Measurements from ENCODE around the gene IFNA4. TPM values are rescaled to one million over a fixed set of nuclear protein-coding genes. Genes with fewer than 3 reads are reported as not detected.

Gene IFNA4
- total and polyA plus RNA-seq, 4 donors, result not detected

DNA sequence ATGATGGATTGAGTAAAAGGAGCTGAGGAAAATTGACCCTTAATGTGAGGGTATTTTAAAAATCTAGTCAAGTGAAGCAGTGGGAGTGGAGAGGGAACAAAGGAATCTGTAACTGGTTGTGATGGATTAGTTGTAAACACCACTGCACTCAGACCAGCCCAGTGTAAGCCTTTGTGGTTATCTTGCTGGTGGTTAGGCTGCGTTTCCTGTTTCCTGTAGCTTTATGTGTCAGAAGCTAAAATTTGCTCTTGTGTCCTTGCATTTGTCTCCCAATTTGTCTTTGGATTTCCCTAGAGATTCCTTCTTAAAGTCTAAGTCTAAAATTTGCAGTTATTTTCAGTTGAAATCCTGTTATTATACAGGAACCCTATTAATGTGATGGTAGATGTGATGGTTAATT is 27.2 kb downstream of the IFNA4 start:
- 4 to 21% methylated on average over 1 of the region's 1 CpG for WGBS, 2 donors
- Histone ChIP-seq H3K4me1 (ENCODE audit: control insufficient read depth in 5 of 5, insufficient read depth in 5 of 5, low read length in 5 of 5) (no peaks in the 10 kb centered on the region), H3K4me3 (no peak overlapping the region), H3K9ac (ENCODE audit: insufficient read depth in 1 of 2, low read length in 2 of 2) (no peak overlapping the region), H3K27ac (ENCODE audit: low read depth in 1 of 2, low read length in 1 of 2) (no peak overlapping the region), H3K9me3 (ENCODE audit: control insufficient read depth in 4 of 4, insufficient read depth in 3 of 4, low read length in 3 of 4) (peaks cover 0 to 1% (median 0%) of the 10 kb centered on the region in 4 donors), H3K36me3 (ENCODE audit: control insufficient read depth in 4 of 4, insufficient read depth in 4 of 4, low read length in 4 of 4) (no peaks in the 10 kb centered on the region), H3K27me3 (ENCODE audit: control insufficient read depth in 3 of 3, insufficient read depth in 3 of 3, low read length in 2 of 3) (no peaks in the 10 kb centered on the region)
- ATAC-seq (ENCODE audit: insufficient read depth, low FRiP score), result no peak
- no peak for DNase-seq
- TF ChIP-seq, protein P1, sequence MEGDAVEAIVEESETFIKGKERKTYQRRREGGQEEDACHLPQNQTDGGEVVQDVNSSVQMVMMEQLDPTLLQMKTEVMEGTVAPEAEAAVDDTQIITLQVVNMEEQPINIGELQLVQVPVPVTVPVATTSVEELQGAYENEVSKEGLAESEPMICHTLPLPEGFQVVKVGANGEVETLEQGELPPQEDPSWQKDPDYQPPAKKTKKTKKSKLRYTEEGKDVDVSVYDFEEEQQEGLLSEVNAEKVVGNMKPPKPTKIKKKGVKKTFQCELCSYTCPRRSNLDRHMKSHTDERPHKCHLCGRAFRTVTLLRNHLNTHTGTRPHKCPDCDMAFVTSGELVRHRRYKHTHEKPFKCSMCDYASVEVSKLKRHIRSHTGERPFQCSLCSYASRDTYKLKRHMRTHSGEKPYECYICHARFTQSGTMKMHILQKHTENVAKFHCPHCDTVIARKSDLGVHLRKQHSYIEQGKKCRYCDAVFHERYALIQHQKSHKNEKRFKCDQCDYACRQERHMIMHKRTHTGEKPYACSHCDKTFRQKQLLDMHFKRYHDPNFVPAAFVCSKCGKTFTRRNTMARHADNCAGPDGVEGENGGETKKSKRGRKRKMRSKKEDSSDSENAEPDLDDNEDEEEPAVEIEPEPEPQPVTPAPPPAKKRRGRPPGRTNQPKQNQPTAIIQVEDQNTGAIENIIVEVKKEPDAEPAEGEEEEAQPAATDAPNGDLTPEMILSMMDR (IDR thresholded peaks at IDR 0.05; ENCODE audit: control extremely low read depth, extremely low read depth), result no peak

DNA sequence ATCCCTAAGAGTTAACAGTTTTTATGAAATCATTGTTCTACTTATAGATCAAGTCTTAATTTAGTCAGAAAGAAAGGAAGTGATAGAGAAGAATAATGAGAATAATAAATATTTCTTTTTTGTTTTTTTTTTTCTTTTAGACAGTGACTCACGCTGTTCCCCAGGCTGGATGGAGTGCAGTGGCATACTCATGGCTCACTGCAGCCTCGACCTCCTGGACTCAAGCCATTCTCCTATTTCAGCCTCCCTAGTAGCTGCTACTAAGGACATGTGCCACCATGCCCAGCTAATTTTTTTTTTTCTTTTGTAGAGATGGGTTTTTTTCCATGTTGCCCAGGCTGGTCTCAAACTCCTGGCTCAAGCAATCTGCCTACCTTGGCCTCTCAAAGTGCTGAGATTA is 31.9 kb downstream of the IFNA4 start:
- ATAC-seq (ENCODE audit: insufficient read depth, low FRiP score) (no peak), DNase-seq (no peak)
- H3K4me1 ChIP-seq (ENCODE audit: control insufficient read depth in 5 of 5, insufficient read depth in 5 of 5, low read length in 5 of 5), result peaks cover 0 to 2% (median 0%) of the 10 kb centered on the region in 5 donors
- no peak overlapping the region for H3K27ac ChIP-seq (ENCODE audit: low read depth in 1 of 2, low read length in 1 of 2)
- WGBS, 2 donors, result 77 to 81% methylated on average over 2 of the region's 2 CpGs
- H3K27me3 ChIP-seq (ENCODE audit: control insufficient read depth in 3 of 3, insufficient read depth in 3 of 3, low read length in 2 of 3), result no peaks in the 10 kb centered on the region
- H3K4me3 ChIP-seq, result no peak overlapping the region
- no peak overlapping the region for H3K9ac ChIP-seq (ENCODE audit: insufficient read depth in 1 of 2, low read length in 2 of 2)
- no peaks in the 10 kb centered on the region for H3K36me3 ChIP-seq (ENCODE audit: control insufficient read depth in 4 of 4, insufficient read depth in 4 of 4, low read length in 4 of 4)
- H3K9me3 ChIP-seq (ENCODE audit: control insufficient read depth in 4 of 4, insufficient read depth in 3 of 4, low read length in 3 of 4), result peaks cover 0 to 1% (median 0%) of the 10 kb centered on the region in 4 donors
- TF ChIP-seq, protein P1 (IDR thresholded peaks at IDR 0.05; ENCODE audit: control extremely low read depth, extremely low read depth), result no peak

DNA sequence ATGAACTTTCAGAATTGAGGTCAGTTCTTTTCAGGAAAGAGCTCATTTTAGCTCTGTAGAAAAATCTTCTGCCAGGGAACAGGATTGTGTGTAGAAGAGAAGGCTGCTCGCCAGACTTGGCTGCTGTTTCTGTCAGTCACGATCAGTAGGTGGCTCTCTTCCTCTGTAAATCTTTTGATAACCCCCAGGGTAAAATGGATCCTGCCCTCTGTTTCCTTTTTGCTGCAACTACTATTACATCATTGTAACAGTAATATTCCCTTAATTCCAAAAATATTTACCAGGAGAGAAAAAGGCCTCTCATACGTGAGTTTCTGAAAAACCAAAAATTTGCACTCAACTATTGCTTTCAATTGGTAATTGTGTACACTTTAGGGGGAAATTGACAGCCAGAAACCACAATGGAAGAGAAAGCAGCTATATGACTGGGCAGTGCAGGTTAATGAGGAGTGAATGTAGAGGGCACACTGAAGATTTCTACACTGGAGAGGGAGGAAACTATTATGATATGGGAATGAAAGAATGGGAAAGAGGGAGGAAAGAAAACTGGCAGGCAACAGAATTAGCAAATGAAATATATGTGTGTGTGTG is 33.3 kb downstream of the IFNA4 start:
- Histone ChIP-seq H3K4me1 (ENCODE audit: control insufficient read depth in 5 of 5, insufficient read depth in 5 of 5, low read length in 5 of 5) (peaks cover 0 to 2% (median 0%) of the 10 kb centered on the region in 5 donors), H3K4me3 (no peak overlapping the region), H3K27me3 (ENCODE audit: control insufficient read depth in 3 of 3, insufficient read depth in 3 of 3, low read length in 2 of 3) (no peaks in the 10 kb centered on the region), H3K9me3 (ENCODE audit: control insufficient read depth in 4 of 4, insufficient read depth in 3 of 4, low read length in 3 of 4) (peaks cover 0 to 5% (median 0%) of the 10 kb centered on the region in 4 donors), H3K27ac (ENCODE audit: low read depth in 1 of 2, low read length in 1 of 2) (no peak overlapping the region), H3K9ac (ENCODE audit: insufficient read depth in 1 of 2, low read length in 2 of 2) (no peak overlapping the region), H3K36me3 (ENCODE audit: control insufficient read depth in 4 of 4, insufficient read depth in 4 of 4, low read length in 4 of 4) (no peaks in the 10 kb centered on the region)
- WGBS, 2 donors, result 5 to 22% methylated on average over 3 of the region's 3 CpGs
- DNase-seq, result peak in 2 of 3 donors; percentile 1 to 19
- no peak for ATAC-seq (ENCODE audit: insufficient read depth, low FRiP score)
- TF ChIP-seq, protein P1 (IDR thresholded peaks at IDR 0.05; ENCODE audit: control extremely low read depth, extremely low read depth), result no peak
